Prostate gland (tissue), 2 donors: ENCODE data around the gene AP3B1. TPM values are rescaled to one million over a fixed set of nuclear protein-coding genes. Genes with fewer than 3 reads are reported as not detected.

ENCODE experiments used
- DNase-seq: peaks from one replicate; pipeline ENCODE4 v3.0.0-alpha.2; 2019; ENCODE audit warnings: low spot score
- H3K27ac ChIP-seq, 2 donors: fragments of 200-600 bp; sonication (generic); 2 replicates each; pipeline ENCODE4 v1.5.1; 2017 to 2019
- H3K27me3 ChIP-seq: fragments of 200-600 bp; sonication (generic); replicated peaks from 2 replicates; pipeline ENCODE4 v1.5.1; 2019; ENCODE audit not compliant: insufficient read depth
- H3K36me3 ChIP-seq, 2 donors: fragments of 200-600 bp; sonication (generic); 1 replicate in 1 of 2; 2 replicates in 1 of 2; pipeline versions ENCODE4 v1.5.1 to v1.8.1; 2017 to 2019
- H3K4me1 ChIP-seq: fragments of 200-600 bp; sonication (generic); replicated peaks from 2 replicates; pipeline ENCODE4 v1.5.1; 2019
- H3K4me3 ChIP-seq, 2 donors: fragments of 200-600 bp; sonication (generic); 2 replicates each; pipeline ENCODE4 v1.5.1; 2017 to 2019
- H3K9me3 ChIP-seq: fragments of 200-600 bp; sonication (generic); 2 replicates; pipeline ENCODE4 v1.5.1; 2017
- CTCF ChIP-seq, 4 experiments: fragments of 200-600 bp in 2 of 4; fragments of 450-650 bp in 2 of 4; sonication (generic) in 2 of 4; IDR thresholded peaks; 1 replicate in 3 of 4; 2 replicates in 1 of 4; pipeline ENCODE4 v1.5.1; 2016 to 2019; ENCODE audit warnings: antibody characterized with exemption in 4 of 4, mild to moderate bottlenecking in 2 of 4, moderate library complexity in 2 of 4
- POLR2A ChIP-seq: fragments of 450-650 bp; IDR thresholded peaks from one replicate; pipeline ENCODE4 v1.6.1; 2016; ENCODE audit warnings: antibody characterized with exemption, mild to moderate bottlenecking
- POLR2AphosphoS5 ChIP-seq: sonication (generic); formaldehyde crosslinking; IDR thresholded peaks from one replicate; pipeline ENCODE4 v1.6.1; 2017; ENCODE audit warnings: antibody characterized with exemption
- WGBS: methylation state at CpG from one replicate; pipeline ENCODE4 v1.1.5; 2018; 5-methylcytosine and 5-hydroxymethylcytosine counted together
- intact Hi-C: fragments of 100-400 bp; cut with DNase I; formaldehyde crosslinking; loops from one replicate; pipeline ENCODE4 v1.14.2; 2022
- total RNA-seq, 2 donors: library from RNA; depleted of rRNA; stranded (reverse); fragments of >200 nt; gene quantifications; one replicate each; pipeline ENCODE4 v1.1.0, GENCODE V29; 2016

AP3B1 gene
- total RNA-seq, 2 donors from 2014 or later = 33.1 to 60.5 TPM

GRCh38 chr5:78046006-78046405 is 248.5 kb downstream of the AP3B1 start:
- no peaks in the 10 kb centered on the region for H3K4me1 ChIP-seq
- DNase-seq = no peak
- no peak overlapping the region for H3K4me3 ChIP-seq
- no peaks in the 10 kb centered on the region for H3K27me3 ChIP-seq
- H3K27ac ChIP-seq = no peak overlapping the region
- intact Hi-C loops = no loop called here
- no peaks in the 10 kb centered on the region for H3K9me3 ChIP-seq
- TF ChIP-seq CTCF (IDR thresholded peaks at IDR 0.05) (no peak), POLR2AphosphoS5 (no peak), POLR2A (no peak)
- 96% methylated on average over 9 of the region's 9 CpGs for WGBS
- H3K36me3 ChIP-seq = no peaks in the 10 kb centered on the region

GRCh38 chr5:78041805-78042204 is 252.7 kb downstream of the AP3B1 start:
- intact Hi-C loops = no loop called here
- H3K27me3 ChIP-seq = no peaks in the 10 kb centered on the region
- no peak overlapping the region for H3K27ac ChIP-seq
- no peak overlapping the region for H3K4me3 ChIP-seq
- H3K9me3 ChIP-seq = no peaks in the 10 kb centered on the region
- no peak for DNase-seq
- no peak for TF ChIP-seq CTCF (IDR thresholded peaks at IDR 0.05)
- TF ChIP-seq POLR2A = no peak
- no peak for TF ChIP-seq POLR2AphosphoS5
- no peaks in the 10 kb centered on the region for H3K36me3 ChIP-seq
- 91% methylated on average over 5 of the region's 5 CpGs for WGBS
- no peaks in the 10 kb centered on the region for H3K4me1 ChIP-seq

GRCh38 chr5:78025540-78025939 is 269.0 kb downstream of the AP3B1 start:
- Histone ChIP-seq H3K4me1 (no peaks in the 10 kb centered on the region), H3K9me3 (no peaks in the 10 kb centered on the region), H3K27ac (no peak overlapping the region), H3K4me3 (no peak overlapping the region), H3K27me3 (no peaks in the 10 kb centered on the region), H3K36me3 (no peaks in the 10 kb centered on the region)
- intact Hi-C loops = no loop called here
- 76% methylated on average over 2 of the region's 2 CpGs for WGBS
- no peak for DNase-seq
- TF ChIP-seq CTCF (IDR thresholded peaks at IDR 0.05) (no peak), POLR2A (no peak), POLR2AphosphoS5 (no peak)

- no peaks in the 10 kb centered on the region for H3K4me1 ChIP-seq
- TF ChIP-seq CTCF (IDR thresholded peaks at IDR 0.05) (no peak), POLR2AphosphoS5 (no peak), POLR2A (no peak)
Measured at GRCh38 chr5:78019744-78020143, 274.8 kb downstream of the AP3B1 start.

GRCh38 chr5:78016863-78017529 is 277.5 kb downstream of the AP3B1 start:
- H3K9me3 ChIP-seq = no peaks in the 10 kb centered on the region
- DNase-seq = no peak
- H3K4me3 ChIP-seq = no peak overlapping the region
- H3K27me3 ChIP-seq = no peaks in the 10 kb centered on the region
- no peak overlapping the region for H3K27ac ChIP-seq
- no peaks in the 10 kb centered on the region for H3K4me1 ChIP-seq
- no peaks in the 10 kb centered on the region for H3K36me3 ChIP-seq
- intact Hi-C loops = no loop called here
- WGBS = 83% methylated on average over 3 of the region's 3 CpGs
- no peak for TF ChIP-seq CTCF (IDR thresholded peaks at IDR 0.05)
- TF ChIP-seq POLR2A = no peak
- TF ChIP-seq POLR2AphosphoS5 = no peak

More at GRCh38 chr5:78019744-78020143, 274.8 kb downstream of the AP3B1 start:
- Histone ChIP-seq H3K27me3 (no peaks in the 10 kb centered on the region), H3K27ac (no peak overlapping the region), H3K4me3 (no peak overlapping the region), H3K36me3 (no peaks in the 10 kb centered on the region), H3K9me3 (no peaks in the 10 kb centered on the region)
- 72% methylated on average over 5 of the region's 5 CpGs for WGBS
- intact Hi-C loops = no loop called here
- no peak for DNase-seq
